Liver (tissue), 9 donors: ENCODE data around the gene SAMD4B. TPM values are rescaled to one million over a fixed set of nuclear protein-coding genes. Genes with fewer than 3 reads are reported as not detected.
A peak's percentile ranks its signal among the peaks of the same experiment; 100 is the strongest.

ENCODE experiments used
- DNase-seq: peaks from one replicate; pipeline ENCODE4 v3.0.0-alpha.2; 2017; ENCODE audit warnings: low spot score
- H3K27ac ChIP-seq, 2 donors: one replicate each; pipeline ENCODE4 v1.7.0; 2013; ENCODE audit warnings: inconsistent platforms in 2 of 2, low read length in 2 of 2, control low read depth in 1 of 2, low read depth in 1 of 2, mild to moderate bottlenecking in 1 of 2
- H3K27me3 ChIP-seq, 4 donors: one replicate each; pipeline versions ENCODE4 v1.6.1 to v1.7.0; 2013; ENCODE audit warnings: low read length in 3 of 4, inconsistent platforms in 1 of 4, mild to moderate bottlenecking in 1 of 4, moderate library complexity in 1 of 4; ENCODE audit not compliant: control insufficient read depth in 4 of 4, insufficient read depth in 4 of 4
- H3K36me3 ChIP-seq, 4 donors: one replicate each; pipeline versions ENCODE4 v1.6.1 to v1.7.0; 2013; ENCODE audit warnings: low read length in 3 of 4, mild to moderate bottlenecking in 3 of 4, low read depth in 1 of 4, moderate library complexity in 1 of 4; ENCODE audit not compliant: control insufficient read depth in 4 of 4, insufficient read depth in 3 of 4
- H3K4me1 ChIP-seq, 4 donors: one replicate each; pipeline versions ENCODE4 v1.6.1 to v1.7.0; 2013; ENCODE audit warnings: low read length in 3 of 4, mild to moderate bottlenecking in 3 of 4, moderate library complexity in 1 of 4; ENCODE audit not compliant: control insufficient read depth in 4 of 4, insufficient read depth in 4 of 4
- H3K4me3 ChIP-seq, 3 donors: one replicate each; pipeline versions ENCODE4 v1.6.1 to v1.7.0; 2013; ENCODE audit warnings: low read length in 3 of 3, control low read depth in 1 of 3, low read depth in 1 of 3, mild to moderate bottlenecking in 1 of 3
- H3K9ac ChIP-seq, 2 donors: one replicate each; pipeline ENCODE4 v1.7.0; 2013; ENCODE audit warnings: low read length in 2 of 2, mild to moderate bottlenecking in 2 of 2, moderate library complexity in 2 of 2, control low read depth in 1 of 2, low read depth in 1 of 2
- H3K9me3 ChIP-seq, 4 donors: one replicate each; pipeline versions ENCODE4 v1.6.1 to v1.7.0; 2013; ENCODE audit warnings: low read length in 3 of 4; ENCODE audit not compliant: control insufficient read depth in 4 of 4
- CTCF ChIP-seq: fragments of 150-350 bp; IDR thresholded peaks from 2 replicates; pipeline ENCODE4 v1.5.1; 2017; ENCODE audit warnings: improper control_type of control experiment, low read depth, low read length; ENCODE audit not compliant: missing input control
- EGR1 ChIP-seq, 2 donors: IDR thresholded peaks; 2 replicates each; pipeline ENCODE4 v1.6.1; 2016 to 2018; ENCODE audit warnings: antibody characterized with exemption in 2 of 2, low read depth in 2 of 2
- FOXA2 ChIP-seq: IDR thresholded peaks from 2 replicates; pipeline ENCODE4 v1.6.1; 2016; ENCODE audit warnings: antibody characterized with exemption
- GABPA ChIP-seq, 2 donors: IDR thresholded peaks in 1 of 2; conservative IDR thresholded peaks in 1 of 2; 2 replicates each; pipeline ENCODE4 v1.6.1; 2016; ENCODE audit warnings: antibody characterized with exemption in 2 of 2, mild to moderate bottlenecking in 1 of 2, moderate library complexity in 1 of 2
- JUND ChIP-seq, 2 donors: IDR thresholded peaks; 2 replicates each; pipeline ENCODE4 v1.6.1; 2016; ENCODE audit warnings: antibody characterized with exemption in 2 of 2
- NR2F2 ChIP-seq: IDR thresholded peaks from 2 replicates; pipeline ENCODE4 v1.6.1; 2016; ENCODE audit warnings: antibody characterized with exemption
- RAD21 ChIP-seq, 2 donors: IDR thresholded peaks; 2 replicates each; pipeline ENCODE4 v1.6.1; 2016; ENCODE audit warnings: antibody characterized with exemption in 2 of 2, mild to moderate bottlenecking in 2 of 2
- REST ChIP-seq: IDR thresholded peaks from 2 replicates; pipeline ENCODE4 v1.6.1; 2016; ENCODE audit warnings: antibody characterized with exemption, mild to moderate bottlenecking
- TAF1 ChIP-seq: conservative IDR thresholded peaks from 2 replicates; pipeline ENCODE4 v1.6.1; 2016; ENCODE audit warnings: antibody characterized with exemption, mild to moderate bottlenecking
- WGBS: extraction: QIAGEN DNeasy Blood & Tissue Kit; methylation state at CpG from one replicate; pipeline ENCODE4 v1.1.7; 2013; 5-methylcytosine and 5-hydroxymethylcytosine counted together
- polyA plus RNA-seq, 2 donors: library from polyadenylated mRNA; stranded (reverse) in 1 of 2; unstranded in 1 of 2; fragments of 200-250 nt in 1 of 2; fragments of >200 nt in 1 of 2; fragmentation: Nextera tagmentation in 1 of 2; extraction: Ambion mirVana in 1 of 2; gene quantifications; one replicate each; pipeline versions ENCODE4 v1.2.1 to v1.2.3, GENCODE V29; 2013 to 2015
- total RNA-seq, 2 donors: library from RNA; depleted of rRNA; stranded (reverse); fragments of >200 nt; gene quantifications; one replicate each; pipeline ENCODE4 v1.2.3, GENCODE V29; 2014
- TF ChIP-seq, protein P1 (sequence below): IDR thresholded peaks from 2 replicates; pipeline ENCODE4 v1.6.1; 2016; ENCODE audit warnings: antibody characterized with exemption
- TF ChIP-seq, protein P2 (sequence below): IDR thresholded peaks from 2 replicates; pipeline ENCODE4 v1.6.1; 2016; ENCODE audit warnings: antibody characterized with exemption
- TF ChIP-seq, protein P3 (sequence below): IDR thresholded peaks from 2 replicates; pipeline ENCODE4 v1.6.1; 2016; ENCODE audit warnings: antibody characterized with exemption
- donor health status: healthy.
- donor health status: healthy.
- donor health status: healthy.
- donor health status: healthy.
- donor health status: healthy.

The SAMD4B gene
- total and polyA plus RNA-seq, 4 donors = 17.3 to 39.4 (median 30.5) TPM

DNA sequence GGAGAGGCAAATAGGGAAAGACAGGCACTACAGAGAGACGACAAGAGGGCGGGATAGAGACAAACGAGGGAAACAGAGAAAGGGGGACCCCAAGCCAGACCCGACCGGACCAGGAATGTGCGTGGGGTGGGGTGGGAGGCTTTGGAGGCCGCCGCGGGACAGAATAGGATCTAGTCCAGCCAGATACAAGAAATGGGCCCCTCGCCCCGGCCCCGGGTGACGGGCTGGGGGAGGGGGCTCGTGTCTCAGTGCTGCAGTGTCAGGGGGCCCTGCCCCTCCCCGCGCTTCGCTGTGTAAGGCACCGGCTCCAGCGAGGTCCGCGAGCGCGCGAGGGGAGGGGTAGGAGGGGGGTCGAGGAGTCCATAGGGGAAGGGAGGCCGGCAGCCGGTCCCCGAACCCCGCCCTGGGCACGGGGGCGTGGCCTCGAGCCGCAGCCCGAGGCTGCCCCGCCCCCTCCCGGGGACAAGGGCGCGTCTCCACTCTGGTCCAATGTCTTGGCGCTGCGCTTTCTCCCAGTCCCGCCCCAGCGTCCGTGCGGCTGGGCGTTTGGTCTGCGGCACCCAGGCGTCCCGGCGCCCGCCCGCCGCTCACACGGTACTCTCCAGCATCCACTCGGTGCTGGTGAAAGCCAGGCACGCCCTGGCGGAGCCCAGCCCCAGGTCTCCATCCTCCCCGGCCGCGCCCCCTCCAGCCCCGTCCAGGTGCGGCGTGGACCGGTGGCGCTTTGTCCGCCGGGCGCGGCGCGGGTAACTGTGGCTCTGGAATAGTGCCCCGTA, 35.0 kb upstream of the SAMD4B start:
- DNase-seq = peak; percentile 75
- H3K9ac ChIP-seq = no peak overlapping the region
- peaks cover 0 to 6% (median under 1%) of the 10 kb centered on the region in 4 donors for H3K27me3 ChIP-seq
- no peak for TF ChIP-seq FOXA2
- TF ChIP-seq NR2F2 = no peak
- TF ChIP-seq, protein P1, sequence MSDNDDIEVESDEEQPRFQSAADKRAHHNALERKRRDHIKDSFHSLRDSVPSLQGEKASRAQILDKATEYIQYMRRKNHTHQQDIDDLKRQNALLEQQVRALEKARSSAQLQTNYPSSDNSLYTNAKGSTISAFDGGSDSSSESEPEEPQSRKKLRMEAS = no peak
- WGBS = 19% methylated on average over 71 of the region's 71 CpGs
- H3K36me3 ChIP-seq = no peaks in the 10 kb centered on the region
- peaks cover 0 to 6% (median 0%) of the 10 kb centered on the region in 4 donors for H3K4me1 ChIP-seq
- H3K9me3 ChIP-seq = no peaks in the 10 kb centered on the region
- no peak overlapping the region for H3K27ac ChIP-seq
- no peak overlapping the region for H3K4me3 ChIP-seq

DNA sequence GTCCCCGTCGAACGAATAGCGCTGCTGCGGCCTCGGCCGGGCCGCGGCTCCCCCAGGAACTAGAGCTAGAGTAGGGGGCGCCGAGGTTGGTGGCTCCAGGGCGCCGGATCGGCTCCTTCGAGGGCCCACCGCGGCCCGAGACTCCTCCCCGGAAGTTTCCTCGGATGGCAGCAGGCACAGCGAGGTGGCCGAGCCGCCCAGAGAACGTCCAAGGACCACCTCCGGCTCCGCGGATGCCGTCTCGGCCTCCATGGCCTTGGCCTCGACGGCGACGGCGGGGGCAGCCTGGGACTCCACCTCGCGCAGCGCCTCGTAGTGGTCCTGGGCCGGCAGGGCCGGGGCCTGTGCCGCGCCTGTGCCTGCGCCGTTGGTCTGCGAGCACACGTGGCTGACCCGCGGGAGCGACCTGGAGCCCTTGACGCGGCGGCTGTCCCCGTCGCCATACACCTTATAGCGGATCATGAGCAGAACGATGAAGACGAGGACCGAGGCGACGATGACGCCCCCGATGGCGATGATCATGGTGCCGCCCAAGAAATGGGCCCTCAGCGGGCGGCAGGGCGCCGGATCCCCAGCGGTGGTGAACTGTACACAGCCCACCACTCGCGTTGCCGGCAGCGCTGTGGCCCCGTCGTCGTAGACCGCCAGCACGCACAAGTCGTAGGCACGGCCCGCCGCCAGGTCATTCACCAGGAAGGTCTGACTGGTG, 34.2 kb upstream of the SAMD4B start:
- H3K9me3 ChIP-seq = no peaks in the 10 kb centered on the region
- no peak overlapping the region for H3K9ac ChIP-seq
- no peaks in the 10 kb centered on the region for H3K36me3 ChIP-seq
- 24% methylated on average over 82 of the region's 82 CpGs for WGBS
- no peak for DNase-seq
- peaks cover 0 to 6% (median under 1%) of the 10 kb centered on the region in 4 donors for H3K27me3 ChIP-seq
- no peak overlapping the region for H3K4me3 ChIP-seq
- TF ChIP-seq JUND (IDR thresholded peaks at IDR 0.05) = no peak
- TF ChIP-seq REST = no peak
- no peak for TF ChIP-seq TAF1
- TF ChIP-seq, protein P2, sequence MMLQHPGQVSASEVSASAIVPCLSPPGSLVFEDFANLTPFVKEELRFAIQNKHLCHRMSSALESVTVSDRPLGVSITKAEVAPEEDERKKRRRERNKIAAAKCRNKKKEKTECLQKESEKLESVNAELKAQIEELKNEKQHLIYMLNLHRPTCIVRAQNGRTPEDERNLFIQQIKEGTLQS = no peak
- TF ChIP-seq, protein P1 = no peak
- no peak for TF ChIP-seq CTCF
- TF ChIP-seq EGR1 (IDR thresholded peaks at IDR 0.05; ENCODE audit: low read depth in 2 of 2) = no peak
- no peak for TF ChIP-seq GABPA (IDR thresholded peaks at IDR 0.05 in 1 of 2, conservative IDR thresholded peaks at IDR 0.05 in 1 of 2)
- TF ChIP-seq, protein P3, sequence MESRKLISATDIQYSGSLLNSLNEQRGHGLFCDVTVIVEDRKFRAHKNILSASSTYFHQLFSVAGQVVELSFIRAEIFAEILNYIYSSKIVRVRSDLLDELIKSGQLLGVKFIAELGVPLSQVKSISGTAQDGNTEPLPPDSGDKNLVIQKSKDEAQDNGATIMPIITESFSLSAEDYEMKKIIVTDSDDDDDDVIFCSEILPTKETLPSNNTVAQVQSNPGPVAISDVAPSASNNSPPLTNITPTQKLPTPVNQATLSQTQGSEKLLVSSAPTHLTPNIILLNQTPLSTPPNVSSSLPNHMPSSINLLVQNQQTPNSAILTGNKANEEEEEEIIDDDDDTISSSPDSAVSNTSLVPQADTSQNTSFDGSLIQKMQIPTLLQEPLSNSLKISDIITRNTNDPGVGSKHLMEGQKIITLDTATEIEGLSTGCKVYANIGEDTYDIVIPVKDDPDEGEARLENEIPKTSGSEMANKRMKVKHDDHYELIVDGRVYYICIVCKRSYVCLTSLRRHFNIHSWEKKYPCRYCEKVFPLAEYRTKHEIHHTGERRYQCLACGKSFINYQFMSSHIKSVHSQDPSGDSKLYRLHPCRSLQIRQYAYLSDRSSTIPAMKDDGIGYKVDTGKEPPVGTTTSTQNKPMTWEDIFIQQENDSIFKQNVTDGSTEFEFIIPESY = no peak
- TF ChIP-seq RAD21 (IDR thresholded peaks at IDR 0.05) = no peak
- peaks cover 0 to 6% (median 0%) of the 10 kb centered on the region in 4 donors for H3K4me1 ChIP-seq
- no peak overlapping the region for H3K27ac ChIP-seq
